Germinal center (tissue), 1 donor: ENCODE data around the gene RASSF4.

Experiments used
- DNase-seq: peaks from one replicate; pipeline ENCODE4 v3.0.0; 2012; ENCODE audit warnings: mixed read lengths, low spot score

The RASSF4 gene

GRCh38 chr10:44963772-44964633 lies 4.4 kb downstream of the RASSF4 start:
- peak; percentile 50 for DNase-seq

GRCh38 chr10:44965104-44965503 lies 5.5 kb downstream of the RASSF4 start:
- no peak for DNase-seq

GRCh38 chr10:44965651-44966097 lies 6.1 kb downstream of the RASSF4 start:
- peak; percentile 20 for DNase-seq

- no peak for DNase-seq
Measured at GRCh38 chr10:44966129-44966815, 6.7 kb downstream of the RASSF4 start.

GRCh38 chr10:44966816-44967509 lies 7.4 kb downstream of the RASSF4 start:
- no peak for DNase-seq

- no peak for DNase-seq
Measured at GRCh38 chr10:44967616-44968015, 8.0 kb downstream of the RASSF4 start.

- peak; percentile 58 for DNase-seq
Measured at GRCh38 chr10:44968091-44968490, 8.5 kb downstream of the RASSF4 start.

- DNase-seq, result no peak
Measured at GRCh38 chr10:44968500-44969400, 9.1 kb downstream of the RASSF4 start.

GRCh38 chr10:44969854-44970253 lies 10.3 kb downstream of the RASSF4 start:
- no peak for DNase-seq

- no peak for DNase-seq
Measured at GRCh38 chr10:44970812-44971395, 11.3 kb downstream of the RASSF4 start.

- DNase-seq, result no peak
Measured at GRCh38 chr10:44971434-44971833, 11.8 kb downstream of the RASSF4 start.

GRCh38 chr10:44971935-44972757 lies 12.5 kb downstream of the RASSF4 start:
- DNase-seq, result no peak

- DNase-seq, result no peak
Measured at GRCh38 chr10:44972874-44973306, 13.3 kb downstream of the RASSF4 start.

GRCh38 chr10:44973323-44974081 lies 13.9 kb downstream of the RASSF4 start:
- DNase-seq, result no peak

GRCh38 chr10:44974082-44974627 lies 14.6 kb downstream of the RASSF4 start:
- DNase-seq, result no peak

- DNase-seq, result peak; percentile 81
Measured at GRCh38 chr10:44974628-44975430, 15.2 kb downstream of the RASSF4 start.

GRCh38 chr10:44975431-44976331 lies 16.1 kb downstream of the RASSF4 start:
- DNase-seq, result no peak
